GM21367 (cell line): Measurements from ENCODE around the gene DENND4C.
"Not testable (repeated sequence)": the region's sequence is repeated elsewhere in the genome, so short reads cannot be mapped to it uniquely, and the experiment has no call there.

Source experiments
- ATAC-seq: cut with Tn5 transposase; IDR thresholded peaks from one replicate; pipeline ENCODE4 v1.9.1; 2021; ENCODE audit not compliant: unreplicated experiment

Gene DENND4C

GRCh38 chr9:19265602-19266001, 35.1 kb downstream of the DENND4C start:
- not testable (repeated sequence) for ATAC-seq

GRCh38 chr9:19266778-19267384, 36.4 kb downstream of the DENND4C start:
- ATAC-seq, result not testable (repeated sequence)

- no peak for ATAC-seq
Measured at GRCh38 chr9:19269582-19269981, 39.1 kb downstream of the DENND4C start.

GRCh38 chr9:19270421-19270949, 40.0 kb downstream of the DENND4C start:
- no peak for ATAC-seq

DNA sequence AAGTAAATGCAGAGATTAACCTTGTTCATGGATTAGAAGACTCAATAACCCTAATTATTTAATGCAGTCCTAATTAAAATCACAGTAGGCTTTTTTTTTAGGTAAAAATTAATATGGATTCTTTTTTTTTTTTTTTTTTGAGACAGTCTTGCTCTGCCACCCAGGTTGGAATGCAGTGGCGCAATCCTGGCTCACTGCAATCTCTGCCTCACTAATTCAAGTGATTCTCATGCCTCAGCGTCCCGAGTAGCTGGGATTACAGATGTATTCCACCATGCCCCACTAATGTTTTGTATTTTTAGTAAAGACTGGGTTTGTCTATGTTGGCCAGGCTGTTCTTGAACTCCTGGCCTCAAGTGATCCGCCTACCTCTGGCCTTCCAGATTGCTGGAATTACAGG, 40.6 kb downstream of the DENND4C start:
- no peak for ATAC-seq

- no peak for ATAC-seq
Measured at GRCh38 chr9:19281801-19282200, 51.3 kb downstream of the DENND4C start.

GRCh38 chr9:19283072-19283710, 52.7 kb downstream of the DENND4C start:
- ATAC-seq, result no peak

DNA sequence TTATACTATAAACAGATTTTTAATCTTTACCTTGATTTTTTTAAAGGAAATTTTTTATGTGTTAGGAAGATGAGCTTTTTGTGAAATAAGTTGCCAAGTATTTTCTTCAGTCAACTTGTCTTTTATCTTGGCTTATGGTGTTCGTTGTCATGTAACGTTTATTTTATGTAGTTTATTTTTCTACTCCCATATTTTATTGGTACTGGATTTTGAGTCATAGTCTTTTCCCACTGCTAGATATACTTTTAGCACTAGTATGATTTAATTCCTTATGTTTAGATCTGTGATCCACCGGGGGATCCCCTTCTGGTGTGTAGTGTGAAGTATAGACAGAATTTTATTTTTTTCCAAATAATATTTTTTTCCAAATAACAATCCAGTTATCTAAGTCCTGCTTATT, 54.2 kb downstream of the DENND4C start:
- no peak for ATAC-seq

GRCh38 chr9:19286634-19287188, 56.2 kb downstream of the DENND4C start:
- ATAC-seq, result no peak

- no peak for ATAC-seq
Measured at GRCh38 chr9:19288081-19288480, 57.6 kb downstream of the DENND4C start.

DNA sequence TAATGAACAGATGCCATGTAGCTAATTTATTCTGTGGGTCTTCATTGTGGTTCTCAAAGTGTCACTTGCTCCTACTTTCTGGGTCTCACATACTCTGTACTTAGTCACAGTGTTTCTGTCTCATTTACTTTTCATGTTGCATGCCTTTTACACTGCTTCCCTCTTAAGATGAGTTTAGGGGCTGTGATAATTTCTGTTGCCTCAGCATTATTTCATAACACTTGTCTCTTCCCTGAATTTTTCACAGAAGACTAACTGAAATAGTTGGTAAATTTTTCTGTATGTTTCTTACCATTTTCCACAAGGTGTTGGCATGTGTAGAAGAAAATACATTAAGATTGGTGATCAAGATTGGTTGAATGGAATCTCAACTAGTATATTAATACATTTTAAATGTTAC, 59.6 kb downstream of the DENND4C start:
- ATAC-seq, result no peak

DNA sequence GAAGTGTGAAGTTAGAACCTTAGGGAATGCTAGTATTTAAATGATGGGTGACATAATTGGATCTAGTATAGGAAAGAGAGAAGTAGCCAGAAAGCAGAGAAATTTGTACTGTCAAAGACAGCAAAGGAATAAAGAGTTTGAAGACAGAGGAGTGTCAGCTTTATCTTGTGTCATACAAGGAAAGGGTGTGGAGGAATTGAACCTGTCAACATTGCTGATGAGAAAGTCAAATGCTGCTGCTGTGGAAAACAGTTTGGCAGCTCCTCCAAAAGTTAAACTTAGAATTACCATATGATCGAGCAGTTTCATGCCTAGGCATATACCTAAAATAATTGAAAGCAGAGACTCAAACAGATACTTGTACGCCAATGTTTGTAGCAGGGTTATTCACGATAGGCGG, 63.7 kb downstream of the DENND4C start:
- ATAC-seq, result no peak

DNA sequence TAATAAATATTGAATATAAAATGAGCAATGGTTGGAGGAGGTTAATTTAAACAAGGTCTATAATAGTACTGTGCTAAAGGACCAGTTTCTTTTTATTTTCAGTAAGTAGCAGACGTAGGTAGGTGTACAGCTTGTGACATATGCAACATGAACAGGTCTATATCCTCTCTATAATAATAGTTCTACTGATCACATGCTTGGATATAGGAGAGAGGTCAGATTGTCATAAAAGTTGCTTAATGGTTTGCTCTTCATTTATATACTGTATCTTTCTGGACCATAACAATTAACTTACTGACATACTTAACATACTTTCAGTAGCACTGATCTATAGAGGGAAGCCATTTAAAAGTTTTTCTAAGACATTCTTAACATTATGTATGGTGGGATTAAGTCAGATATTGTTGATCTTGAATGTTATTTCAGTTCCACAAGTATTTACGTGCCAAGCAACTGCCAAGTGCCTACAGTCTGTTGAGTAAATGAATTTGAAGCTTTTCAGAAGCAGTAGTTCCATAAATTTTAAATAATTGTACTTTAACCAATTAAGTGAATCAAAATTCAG, 68.0 kb downstream of the DENND4C start:
- no peak for ATAC-seq

DNA sequence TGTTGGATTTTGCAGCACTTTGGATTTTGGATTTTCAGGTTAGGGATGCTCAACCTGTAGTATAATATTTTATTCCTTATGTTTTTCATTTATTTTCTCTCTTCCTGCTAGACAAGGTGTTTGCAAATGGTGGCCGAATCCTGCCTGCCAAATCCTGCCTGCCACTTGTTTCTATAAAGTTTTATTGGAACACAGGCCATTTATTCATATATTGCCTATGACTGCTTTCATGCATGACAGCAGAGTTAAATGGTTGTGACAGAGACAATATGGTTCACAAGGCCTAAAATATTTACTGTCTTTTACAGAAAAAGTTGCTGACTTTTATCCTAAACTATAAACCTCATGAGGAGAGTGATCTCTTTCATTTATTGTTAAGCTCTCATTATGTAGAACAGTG, 72.7 kb downstream of the DENND4C start:
- ATAC-seq, result no peak

DNA sequence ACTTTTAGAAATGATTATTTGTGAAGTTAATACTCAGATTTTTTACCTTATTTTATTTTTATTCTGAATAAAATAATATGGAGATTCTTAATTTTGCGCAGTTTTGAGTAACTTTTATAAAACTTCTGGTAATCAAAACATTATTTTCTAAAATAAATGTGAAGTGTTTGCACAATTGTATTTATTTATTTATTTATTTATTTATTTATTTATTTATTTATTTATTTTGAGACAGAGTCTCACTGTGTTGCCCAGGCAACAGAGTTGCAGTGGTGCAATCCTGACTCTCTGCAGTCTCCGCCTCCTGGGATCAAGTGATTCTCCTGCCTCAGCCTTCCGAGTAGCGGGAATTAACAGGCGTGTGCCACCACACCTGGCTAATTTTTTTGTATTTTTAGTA, 76.1 kb downstream of the DENND4C start:
- ATAC-seq, result no peak

- ATAC-seq, result no peak
Measured at GRCh38 chr9:19310246-19310645, 79.8 kb downstream of the DENND4C start.

GRCh38 chr9:19313573-19313972, 83.1 kb downstream of the DENND4C start:
- no peak for ATAC-seq

GRCh38 chr9:19320495-19320894, 90.0 kb downstream of the DENND4C start:
- no peak for ATAC-seq

- no peak for ATAC-seq
Measured at GRCh38 chr9:19331877-19332276, 101.4 kb downstream of the DENND4C start.

- ATAC-seq, result no peak
Measured at GRCh38 chr9:19336166-19336565, 105.7 kb downstream of the DENND4C start.

GRCh38 chr9:19342947-19343346, 112.5 kb downstream of the DENND4C start:
- ATAC-seq, result no peak

DNA sequence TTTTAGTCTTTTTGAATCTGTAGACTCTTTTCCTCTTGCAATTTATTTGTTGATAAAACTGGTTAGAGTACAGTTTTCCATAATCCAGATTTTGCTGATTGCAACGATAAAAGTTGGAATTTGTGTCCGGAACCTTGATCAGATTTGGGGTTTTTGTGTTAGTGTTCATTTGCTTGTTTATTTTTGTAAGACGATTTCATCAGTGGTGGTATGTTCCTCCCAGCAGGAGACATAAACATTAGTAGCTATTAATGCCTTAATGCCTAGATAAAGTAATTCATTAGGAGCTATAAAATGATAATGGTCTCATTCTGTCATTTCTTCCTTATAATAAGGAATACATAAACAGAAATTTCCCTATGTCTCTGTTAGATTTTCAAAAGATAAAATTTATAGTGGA, 128.2 kb downstream of the DENND4C start:
- ATAC-seq, result no peak
